G401 (cell line): ENCODE data around the gene SLC35A4. TPM values are rescaled to one million over a fixed set of nuclear protein-coding genes. Genes with fewer than 3 reads are reported as not detected.

Source experiments
- total RNA-seq: library from RNA; depleted of rRNA; stranded (reverse); fragments of >200 nt; shearing (Covaris generic); gene quantifications from 2 replicates; pipeline ENCODE4 v1.2.3, GENCODE V29; 2014; rRNA removed

SLC35A4 gene
- total RNA-seq, 1 experiment from 2014 or later: 44.6 TPM

Other genes with a start within 250 kb of the SLC35A4 start
- 28.3 and 40.1 TPM in 2 replicates for gene HBEGF, start 218.2 kb upstream of the SLC35A4 start, total RNA-seq
- not detected in 2 replicates for gene SLC4A9, start 204.6 kb upstream of the SLC35A4 start, total RNA-seq
- 47.9 and 69.4 TPM in 2 replicates for gene ANKHD1, start 163.0 kb upstream of the SLC35A4 start, total RNA-seq
- gene EIF4EBP3, start 17.2 kb upstream of the SLC35A4 start, total RNA-seq: 1.3 TPM in 1 of 2 replicates, not detected in the other
- 50.9 and 53.8 TPM in 2 replicates for gene SRA1, start 7.4 kb upstream of the SLC35A4 start, total RNA-seq
- 11.6 and 27.4 TPM in 2 replicates for gene APBB3, start 230 bp upstream of the SLC35A4 start, total RNA-seq
- not detected in 2 replicates for gene CD14, start 68.3 kb downstream of the SLC35A4 start, total RNA-seq
- 11.0 and 35.3 TPM in 2 replicates for gene TMCO6, start 74.6 kb downstream of the SLC35A4 start, total RNA-seq
- gene NDUFA2, start 82.8 kb downstream of the SLC35A4 start, total RNA-seq: 75.7 and 84.8 TPM in 2 replicates
- gene IK, start 83.0 kb downstream of the SLC35A4 start, total RNA-seq: 20.7 and 34.3 TPM in 2 replicates
- 19.3 and 27.2 TPM in 2 replicates for gene WDR55, start 100.1 kb downstream of the SLC35A4 start, total RNA-seq
- not detected in 2 replicates for gene DND1, start 108.7 kb downstream of the SLC35A4 start, total RNA-seq
- gene HARS1, start 126.5 kb downstream of the SLC35A4 start, total RNA-seq: 76.3 and 80.6 TPM in 2 replicates
- gene HARS2, start 126.6 kb downstream of the SLC35A4 start, total RNA-seq: 20.9 and 30.0 TPM in 2 replicates
- gene ZMAT2, start 135.6 kb downstream of the SLC35A4 start, total RNA-seq: 34.1 and 43.1 TPM in 2 replicates
- gene PCDHA1, start 221.3 kb downstream of the SLC35A4 start, total RNA-seq: 0.03 TPM in 1 of 2 replicates, not detected in the other
- gene PCDHA2, start 230.0 kb downstream of the SLC35A4 start, total RNA-seq: not detected in 2 replicates
- not detected in 2 replicates for gene PCDHA3, start 236.2 kb downstream of the SLC35A4 start, total RNA-seq
- gene PCDHA4, start 242.2 kb downstream of the SLC35A4 start, total RNA-seq: 4.2 and 5.4 TPM in 2 replicates